Left lung (tissue), 10 donors: ENCODE results near the gene GMPR. TPM values are rescaled to one million over a fixed set of nuclear protein-coding genes. Genes with fewer than 3 reads are reported as not detected.
"Not testable (repeated sequence)": the region's sequence is repeated elsewhere in the genome, so short reads cannot be mapped to it uniquely, and the experiment has no call there.

Source experiments
- ATAC-seq: fragments of 200-7000 bp; cut with Tn5 transposase; one replicate; pipeline ENCODE4 v1.9.1; 2020; ENCODE audit warnings: moderate library complexity
- DNase-seq, 4 donors: peaks; one replicate each; pipeline ENCODE4 v3.0.0-alpha.2; 2013 to 2020
- H3K27ac ChIP-seq, 2 donors: fragments of 200-600 bp; sonication (generic) in 1 of 2; one replicate each; pipeline versions ENCODE4 v1.5.0 to v1.8.0; 2020 to 2021
- H3K27me3 ChIP-seq, 2 donors: fragments of 200-600 bp; sonication (generic) in 1 of 2; one replicate each; pipeline versions ENCODE4 v1.5.0 to v1.8.0; 2020 to 2021
- H3K36me3 ChIP-seq, 2 donors: fragments of 200-600 bp; sonication (generic) in 1 of 2; one replicate each; pipeline versions ENCODE4 v1.5.0 to v1.8.0; 2020 to 2021
- H3K4me1 ChIP-seq, 2 donors: fragments of 200-600 bp; one replicate each; pipeline ENCODE4 v1.8.0; 2021
- H3K4me3 ChIP-seq, 2 donors: fragments of 200-600 bp; sonication (generic) in 1 of 2; one replicate each; pipeline versions ENCODE4 v1.5.0 to v1.8.0; 2020 to 2021; ENCODE audit warnings: mild to moderate bottlenecking in 1 of 2
- H3K9me3 ChIP-seq, 2 donors: fragments of 200-600 bp; sonication (generic) in 1 of 2; one replicate each; pipeline versions ENCODE4 v1.5.0 to v1.8.0; 2020 to 2021
- intact Hi-C, 2 donors: fragments of 100-400 bp; cut with DNase I; formaldehyde crosslinking; loops; one replicate each; pipeline versions ENCODE4 v1.11.2 to v1.14.2; 2022
- polyA plus RNA-seq, 6 donors: library from polyadenylated mRNA; unstranded; fragments of 120-200 nt; gene quantifications; one replicate each; pipeline ENCODE4 v1.2.1, GENCODE V29; 2013; ENCODE audit not compliant: insufficient read length in 6 of 6
- total RNA-seq, 2 donors: library from RNA; stranded (reverse); fragmentation: NEBNext Ultra II Directional; extraction: Animal tissue kit (Norgen Biotek cat#: 25700); gene quantifications; one replicate each; pipeline ENCODE4 v1.2.1, GENCODE V29; 2021
- TF ChIP-seq, protein P1 (sequence below), 2 donors: fragments of 200-600 bp; sonication (generic) in 1 of 2; IDR thresholded peaks; one replicate each; pipeline versions ENCODE4 v1.5.0 to v1.8.0; 2021; ENCODE audit warnings: antibody characterized with exemption in 2 of 2
- donor health status: DM: no; HTN: yes; CAD: no.
- donor health status: DM: no; HTN: no; CAD: no.

The GMPR gene
- total and polyA plus RNA-seq, 8 donors, result 3.8 to 16.1 (median 7.0) TPM

DNA sequence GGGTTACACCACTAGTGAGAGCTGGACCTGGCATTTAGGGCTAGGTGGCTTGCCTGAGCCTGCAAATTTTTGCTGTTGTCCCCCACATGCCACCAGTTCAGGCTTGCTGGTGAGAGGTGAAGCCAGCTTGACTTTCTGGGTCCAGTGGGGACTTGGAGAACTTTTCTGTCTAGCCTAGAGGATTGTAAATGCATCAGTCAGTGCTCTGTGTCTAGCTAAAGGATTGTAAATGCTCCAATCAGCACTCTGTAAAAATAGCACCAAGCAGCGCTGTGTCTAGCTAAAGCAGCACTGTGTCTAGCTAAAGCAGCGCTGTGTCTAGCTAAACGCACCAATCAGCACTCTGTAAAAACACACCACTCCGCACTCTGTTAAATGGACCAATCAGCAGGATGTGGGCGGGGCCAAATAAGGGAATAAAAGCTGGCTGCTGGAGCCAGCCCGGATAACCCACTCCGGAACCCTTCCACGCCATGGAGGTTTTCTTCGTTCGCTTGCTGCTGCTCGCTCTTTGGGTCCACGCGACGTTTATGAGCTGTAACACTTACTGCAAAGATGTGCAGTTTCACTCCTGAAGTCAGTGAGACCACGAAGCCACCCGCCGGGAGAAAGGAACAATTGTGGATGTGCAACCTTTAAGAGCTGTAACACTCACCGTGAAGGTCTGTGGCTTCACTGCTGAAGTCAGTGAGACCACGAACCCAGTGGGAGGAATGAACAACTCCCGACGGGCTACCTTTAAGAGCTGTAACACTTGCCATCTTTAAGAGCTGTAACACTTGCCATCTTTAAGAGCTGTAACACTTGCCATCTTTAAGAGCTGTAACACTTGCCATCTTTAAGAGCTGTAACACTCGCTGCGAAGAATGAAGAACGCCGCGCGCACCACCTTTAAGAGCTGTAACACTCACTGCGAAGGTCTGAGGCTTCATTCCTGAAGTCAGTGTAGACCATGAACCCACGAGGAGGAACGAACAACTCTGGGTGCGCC, 27.3 kb downstream of the GMPR start:
- TF ChIP-seq, protein P1, sequence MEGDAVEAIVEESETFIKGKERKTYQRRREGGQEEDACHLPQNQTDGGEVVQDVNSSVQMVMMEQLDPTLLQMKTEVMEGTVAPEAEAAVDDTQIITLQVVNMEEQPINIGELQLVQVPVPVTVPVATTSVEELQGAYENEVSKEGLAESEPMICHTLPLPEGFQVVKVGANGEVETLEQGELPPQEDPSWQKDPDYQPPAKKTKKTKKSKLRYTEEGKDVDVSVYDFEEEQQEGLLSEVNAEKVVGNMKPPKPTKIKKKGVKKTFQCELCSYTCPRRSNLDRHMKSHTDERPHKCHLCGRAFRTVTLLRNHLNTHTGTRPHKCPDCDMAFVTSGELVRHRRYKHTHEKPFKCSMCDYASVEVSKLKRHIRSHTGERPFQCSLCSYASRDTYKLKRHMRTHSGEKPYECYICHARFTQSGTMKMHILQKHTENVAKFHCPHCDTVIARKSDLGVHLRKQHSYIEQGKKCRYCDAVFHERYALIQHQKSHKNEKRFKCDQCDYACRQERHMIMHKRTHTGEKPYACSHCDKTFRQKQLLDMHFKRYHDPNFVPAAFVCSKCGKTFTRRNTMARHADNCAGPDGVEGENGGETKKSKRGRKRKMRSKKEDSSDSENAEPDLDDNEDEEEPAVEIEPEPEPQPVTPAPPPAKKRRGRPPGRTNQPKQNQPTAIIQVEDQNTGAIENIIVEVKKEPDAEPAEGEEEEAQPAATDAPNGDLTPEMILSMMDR (IDR thresholded peaks at IDR 0.05), result no peak
- no peaks in the 10 kb centered on the region for H3K27me3 ChIP-seq
- H3K4me3 ChIP-seq, result no peak overlapping the region
- DNase-seq (no peak), ATAC-seq (no peak)
- H3K4me1 ChIP-seq, result no peaks in the 10 kb centered on the region
- H3K27ac ChIP-seq, result no peak overlapping the region
- H3K9me3 ChIP-seq, result no peaks in the 10 kb centered on the region
- no peaks in the 10 kb centered on the region for H3K36me3 ChIP-seq
- intact Hi-C loops, result no loop called here

DNA sequence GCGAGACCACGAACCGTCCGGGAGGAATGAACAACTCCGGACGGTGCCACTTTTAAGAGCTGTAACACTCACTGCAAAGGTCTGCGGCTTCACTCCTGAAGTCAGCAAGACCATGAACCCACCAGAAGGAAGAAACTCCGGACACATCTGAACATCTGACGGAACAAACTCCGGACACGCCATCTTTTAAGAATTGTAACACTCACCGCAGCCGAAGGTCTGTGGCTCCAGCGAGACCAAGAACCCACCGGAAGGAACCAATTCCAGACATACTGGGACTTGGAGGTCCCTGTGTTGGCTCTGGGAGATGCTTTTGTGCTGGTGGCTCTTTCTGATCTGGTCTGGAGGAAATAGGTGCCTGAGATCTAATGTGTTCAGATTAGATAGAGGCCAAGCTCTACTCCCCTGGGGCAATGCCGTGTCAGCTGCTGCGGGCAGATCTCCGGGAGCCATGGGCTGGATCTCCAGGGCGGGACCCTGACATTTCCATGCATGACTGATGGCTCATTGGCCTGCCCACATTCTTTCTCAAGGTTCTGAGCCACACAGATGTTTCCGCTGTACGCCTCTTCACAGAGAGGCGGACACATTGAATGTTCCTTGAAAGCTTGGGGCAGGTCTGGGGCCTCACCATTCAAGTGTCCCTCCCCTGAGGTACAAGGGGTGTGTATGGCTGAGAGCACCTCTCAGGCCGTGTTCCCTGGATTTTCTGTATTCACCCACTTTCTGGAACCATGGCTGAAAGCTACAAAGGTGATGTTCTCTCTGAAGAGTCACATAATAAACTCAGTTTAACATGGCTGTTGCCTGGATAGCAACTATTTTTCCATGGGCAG, 29.3 kb downstream of the GMPR start:
- H3K27me3 ChIP-seq, result no peaks in the 10 kb centered on the region
- intact Hi-C loops, result no loop called here
- ATAC-seq, result no peak

DNA sequence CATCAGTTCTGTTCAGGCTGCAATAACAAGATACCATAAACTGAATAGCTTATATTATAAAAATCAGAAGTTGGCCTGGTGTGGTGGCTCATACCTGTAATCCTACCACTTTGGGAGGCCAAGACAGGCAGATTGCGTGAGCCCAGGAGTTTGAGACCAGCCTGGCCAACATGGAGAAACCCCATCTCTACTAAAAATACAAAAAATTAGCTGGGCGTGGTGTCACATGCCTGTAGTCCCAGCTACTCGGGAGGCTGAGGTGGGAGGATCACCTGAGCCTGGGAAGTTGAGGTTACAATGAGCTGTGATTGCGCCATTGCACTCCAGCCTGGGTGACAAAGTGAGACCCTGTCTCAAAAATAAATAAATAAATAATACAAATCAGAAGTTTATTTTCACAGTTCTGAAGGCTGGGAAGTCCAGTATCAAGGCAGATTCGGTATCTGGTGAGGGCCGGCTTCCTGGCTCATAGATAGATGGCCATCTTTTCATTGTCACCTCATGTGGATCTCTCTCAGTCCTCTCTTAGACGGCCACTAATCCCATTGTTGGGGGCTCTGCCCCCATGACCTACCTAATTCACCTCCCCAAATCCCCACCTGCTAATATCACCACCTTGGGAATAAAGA, 31.2 kb downstream of the GMPR start:
- H3K27me3 ChIP-seq, intact Hi-C loops, H3K9me3 ChIP-seq, H3K4me1 ChIP-seq, H3K36me3 ChIP-seq, ATAC-seq, H3K27ac ChIP-seq, H3K4me3 ChIP-seq, DNase-seq: not testable (repeated sequence)

More for the DNA sequence above, 29.3 kb downstream of the GMPR start:
- H3K36me3 ChIP-seq, result no peaks in the 10 kb centered on the region
- TF ChIP-seq, protein P1 (IDR thresholded peaks at IDR 0.05), result no peak
- no peaks in the 10 kb centered on the region for H3K9me3 ChIP-seq
- H3K27ac ChIP-seq, result no peak overlapping the region
- no peak overlapping the region for H3K4me3 ChIP-seq
- no peak for DNase-seq
- no peaks in the 10 kb centered on the region for H3K4me1 ChIP-seq

DNA sequence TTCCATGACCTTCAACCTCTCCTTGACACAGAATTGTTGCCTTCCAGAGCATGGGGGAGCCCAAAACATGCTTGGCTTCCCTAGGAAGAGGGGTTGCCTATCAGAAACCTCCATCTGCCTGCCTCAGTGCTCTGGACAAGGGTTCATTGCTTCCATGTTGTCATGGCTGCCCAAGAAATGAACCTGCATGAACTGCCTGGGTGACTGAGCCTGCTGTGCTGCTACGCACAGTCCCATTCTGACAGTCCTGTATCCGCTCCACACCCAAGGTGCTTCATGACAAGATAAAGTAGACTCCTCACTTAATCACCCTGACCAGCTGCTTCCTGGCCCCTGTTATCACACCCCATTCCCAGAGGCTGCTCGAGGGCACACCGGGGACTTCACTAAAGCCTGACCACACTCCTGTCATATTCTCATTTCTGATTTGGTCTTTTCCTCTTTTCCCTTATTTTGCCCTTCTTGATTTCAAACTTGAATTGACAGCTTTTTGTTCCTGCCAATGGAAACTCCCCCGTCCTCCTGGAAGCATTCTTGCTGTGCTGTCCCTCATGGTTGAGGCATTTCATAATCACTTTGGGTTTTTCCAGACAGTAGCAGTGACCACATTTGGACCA, 31.9 kb downstream of the GMPR start:
- no peak for ATAC-seq

DNA sequence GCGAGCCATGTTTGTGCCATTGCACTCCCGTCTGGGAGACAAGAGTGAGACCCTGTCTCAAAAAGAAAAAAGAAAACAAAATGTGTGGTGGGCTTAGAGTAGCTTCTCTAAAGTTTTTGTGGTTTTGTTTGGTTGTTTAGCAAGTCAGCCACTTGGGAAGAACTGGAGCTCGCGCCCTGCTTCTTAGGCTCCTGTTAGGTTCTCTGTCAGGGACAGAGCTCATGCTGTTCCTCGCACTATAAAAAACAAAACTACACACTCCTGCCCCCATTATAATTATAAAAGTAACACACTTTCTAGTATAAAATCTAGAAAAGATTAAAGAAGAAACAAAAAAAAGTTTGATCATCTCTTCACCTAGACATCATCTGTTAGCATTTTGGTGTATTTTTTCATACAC, 33.0 kb downstream of the GMPR start:
- ATAC-seq, result no peak
- Histone ChIP-seq H3K36me3 (no peaks in the 10 kb centered on the region), H3K4me1 (no peaks in the 10 kb centered on the region), H3K27ac (no peak overlapping the region), H3K4me3 (no peak overlapping the region), H3K9me3 (no peaks in the 10 kb centered on the region), H3K27me3 (no peaks in the 10 kb centered on the region)
- no peak for DNase-seq
- intact Hi-C loops, result no loop called here
- TF ChIP-seq, protein P1 (IDR thresholded peaks at IDR 0.05), result no peak

More for the DNA sequence above, 31.9 kb downstream of the GMPR start:
- no peaks in the 10 kb centered on the region for H3K27me3 ChIP-seq
- no peaks in the 10 kb centered on the region for H3K36me3 ChIP-seq
- H3K4me1 ChIP-seq, result no peaks in the 10 kb centered on the region
- intact Hi-C loops, result no loop called here
- no peaks in the 10 kb centered on the region for H3K9me3 ChIP-seq
- H3K27ac ChIP-seq, result no peak overlapping the region
- TF ChIP-seq, protein P1 (IDR thresholded peaks at IDR 0.05), result no peak
- no peak overlapping the region for H3K4me3 ChIP-seq
- no peak for DNase-seq
